HepG2 (cell line): ENCODE measurements around the gene ADRM1. TPM values are rescaled to one million over a fixed set of nuclear protein-coding genes. Genes with fewer than 3 reads are reported as not detected.
A peak's percentile ranks its signal among the peaks of the same experiment; 100 is the strongest.

Experiments
- ATF7 ChIP-seq, 2 experiments: fragments of 450-650 bp in 1 of 2; sonication (generic) in 1 of 2; formaldehyde crosslinking in 1 of 2; IDR thresholded peaks; 2 replicates each; pipeline versions ENCODE4 v1.4.0 to v1.6.1; 2016 to 2020; ENCODE audit warnings: antibody characterized with exemption in 1 of 2, mild to moderate bottlenecking in 1 of 2, missing genetic modification reagents in 1 of 2
- GABPB1 ChIP-seq: IDR thresholded peaks from 2 replicates; pipeline ENCODE4 v1.6.1; 2016; ENCODE audit warnings: mild to moderate bottlenecking, missing genetic modification reagents, moderate library complexity, missing compliant biosample characterization
- MYC ChIP-seq: sonication (generic); formaldehyde crosslinking; IDR thresholded peaks from 2 replicates; pipeline ENCODE4 v1.9.0; 2021; ENCODE audit warnings: missing genetic modification reagents, borderline replicate concordance
- NBN ChIP-seq: fragments of 450-650 bp; conservative IDR thresholded peaks from 2 replicates; pipeline ENCODE4 v1.6.1; 2017
- RAD51 ChIP-seq: fragments of 450-650 bp; IDR thresholded peaks from 2 replicates; pipeline ENCODE4 v1.6.1; 2016; ENCODE audit warnings: borderline replicate concordance
- RFX5 ChIP-seq: IDR thresholded peaks from 2 replicates; pipeline ENCODE4 v1.6.1; 2011; ENCODE audit warnings: low read depth, low read length, improper control_type of control experiment
- SATB2 ChIP-seq: sonication (generic); formaldehyde crosslinking; IDR thresholded peaks from 2 replicates; pipeline ENCODE4 v1.5.0; 2020; ENCODE audit warnings: missing genetic modification reagents
- SMC3 ChIP-seq: IDR thresholded peaks from 2 replicates; pipeline ENCODE4 v1.6.1; 2011; ENCODE audit warnings: low read length, improper control_type of control experiment
- SRSF1 ChIP-seq: fragments of 200-400 bp; formaldehyde crosslinking; optimal IDR thresholded peaks from 2 replicates; pipeline ENCODE3; 2017; ENCODE audit warnings: mild to moderate bottlenecking, low read depth, low read length, moderate library complexity
- TCF7 ChIP-seq: sonication (generic); IDR thresholded peaks from 2 replicates; pipeline ENCODE4 v1.6.1; 2016; ENCODE audit warnings: antibody characterized with exemption, low read depth
- ZBTB33 ChIP-seq: sonication (generic); formaldehyde crosslinking; IDR thresholded peaks from 2 replicates; pipeline ENCODE4 v1.4.0; 2020; ENCODE audit warnings: missing genetic modification reagents
- ZBTB37 ChIP-seq: sonication (generic); formaldehyde crosslinking; IDR thresholded peaks from 2 replicates; pipeline ENCODE4 v1.4.0; 2020; ENCODE audit warnings: mild to moderate bottlenecking, missing genetic modification reagents
- ZFY ChIP-seq: sonication (generic); formaldehyde crosslinking; IDR thresholded peaks from 2 replicates; pipeline ENCODE4 v1.4.0; 2020; ENCODE audit warnings: missing genetic modification reagents
- ZNF180 ChIP-seq: sonication (generic); formaldehyde crosslinking; IDR thresholded peaks from 2 replicates; pipeline ENCODE4 v1.4.0; 2020; ENCODE audit warnings: low read depth, missing genetic modification reagents, borderline replicate concordance
- ZNF225 ChIP-seq: sonication (generic); formaldehyde crosslinking; IDR thresholded peaks from 2 replicates; pipeline ENCODE4 v1.4.0; 2020; ENCODE audit warnings: mild to moderate bottlenecking, missing genetic modification reagents
- ZNF30 ChIP-seq: sonication (generic); formaldehyde crosslinking; IDR thresholded peaks from 2 replicates; pipeline ENCODE4 v1.5.0; 2020; ENCODE audit warnings: mild to moderate bottlenecking, missing genetic modification reagents
- ZNF44 ChIP-seq: sonication (generic); formaldehyde crosslinking; IDR thresholded peaks from 2 replicates; pipeline ENCODE4 v1.5.1; 2020; ENCODE audit warnings: mild to moderate bottlenecking, missing genetic modification reagents
- ZNF558 ChIP-seq: sonication (generic); formaldehyde crosslinking; IDR thresholded peaks from 2 replicates; pipeline ENCODE4 v1.9.0; 2022; ENCODE audit warnings: mild to moderate bottlenecking, missing genetic modification reagents, borderline replicate concordance
- ZNF678 ChIP-seq: sonication (generic); formaldehyde crosslinking; IDR thresholded peaks from 2 replicates; pipeline ENCODE4 v1.4.0; 2020; ENCODE audit warnings: mild to moderate bottlenecking, missing genetic modification reagents
- ZNF768 ChIP-seq: sonication (generic); formaldehyde crosslinking; IDR thresholded peaks from 2 replicates; pipeline ENCODE4 v1.4.0; 2020; ENCODE audit warnings: missing genetic modification reagents
- ZNF879 ChIP-seq: sonication (generic); formaldehyde crosslinking; IDR thresholded peaks from 2 replicates; pipeline ENCODE4 v1.8.1; 2023; ENCODE audit warnings: missing genetic modification reagents
- ZSCAN21 ChIP-seq: sonication (generic); formaldehyde crosslinking; IDR thresholded peaks from 2 replicates; pipeline ENCODE4 v1.8.0; 2022; ENCODE audit warnings: mild to moderate bottlenecking, missing genetic modification reagents, moderate library complexity, borderline replicate concordance
- polyA plus RNA-seq, 8 experiments: library from polyadenylated mRNA; depleted of rRNA in 3 of 8; stranded (reverse) in 7 of 8; unstranded in 1 of 8; fragments of >200 nt; fragmentation: Illumina TruSeq in 4 of 8; extraction: Trizol in 4 of 8; gene quantifications; 2 replicates each; pipeline versions ENCODE4 v1.2.1 to v1.2.3, GENCODE V29; 2011 to 2016; ENCODE audit warnings: low read depth in 4 of 8, missing spikeins in 1 of 8, mixed read lengths in 1 of 8; ENCODE audit not compliant: insufficient read depth in 1 of 8
- total RNA-seq, 5 experiments: library from RNA; depleted of rRNA; stranded (reverse); fragments of >200 nt; fragmentation: Illumina TruSeq; extraction: Trizol; gene quantifications; 2 replicates each; pipeline ENCODE4 v1.2.3, GENCODE V29; 2016; ENCODE audit warnings: low read depth in 1 of 5
- TF ChIP-seq, protein P1 (sequence below): sonication (generic); formaldehyde crosslinking; IDR thresholded peaks from 2 replicates; pipeline ENCODE4 v1.4.0; 2020; ENCODE audit warnings: missing genetic modification reagents, borderline replicate concordance
- TF ChIP-seq, protein P2 (sequence below): IDR thresholded peaks from 2 replicates; pipeline ENCODE4 v1.6.1; 2016; ENCODE audit warnings: low read depth

ADRM1 gene
- total and polyA plus RNA-seq, 2 of the 13 experiments (the other 11 are each of a cell fraction or from before 2014, with no cell fraction given): 92.9 to 154 TPM

DNA sequence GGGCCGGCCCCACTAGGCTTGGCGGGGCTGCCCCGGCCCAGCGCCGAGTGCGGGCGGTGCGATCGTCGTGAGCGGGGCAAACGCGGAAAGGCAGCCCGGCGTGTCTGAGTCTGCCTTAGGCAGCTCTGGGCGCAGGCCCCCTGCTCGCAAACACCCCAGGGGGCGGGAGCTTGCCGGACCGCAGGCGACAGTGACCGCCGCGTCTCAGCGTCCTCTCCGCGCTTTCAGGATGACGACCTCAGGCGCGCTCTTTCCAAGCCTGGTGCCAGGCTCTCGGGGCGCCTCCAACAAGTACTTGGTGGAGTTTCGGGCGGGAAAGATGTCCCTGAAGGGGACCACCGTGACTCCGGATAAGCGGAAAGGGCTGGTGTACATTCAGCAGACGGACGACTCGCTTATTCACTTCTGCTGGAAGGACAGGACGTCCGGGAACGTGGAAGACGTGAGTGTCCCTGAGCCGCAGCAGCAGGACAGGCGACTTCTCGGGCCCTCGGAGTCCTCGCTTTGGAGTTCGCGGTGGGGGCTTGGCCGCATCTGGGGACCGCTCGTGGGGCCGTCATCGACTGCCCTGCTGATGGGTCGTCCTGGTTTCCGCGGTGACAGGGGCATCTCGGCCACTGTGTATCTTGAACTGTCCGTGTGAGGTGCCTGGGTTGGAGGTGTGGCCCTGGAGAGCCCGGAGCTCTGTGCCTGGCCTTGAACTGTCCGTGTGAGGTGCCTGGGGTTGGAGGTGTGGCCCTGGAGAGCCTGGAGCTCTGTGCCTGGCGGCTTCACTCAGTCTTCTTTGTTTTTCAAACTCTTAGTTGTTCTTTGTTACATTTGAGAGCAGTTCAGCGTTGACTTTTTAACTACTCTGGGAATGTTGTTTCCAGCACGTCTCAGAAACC, 786 bp downstream of the ADRM1 start (continued):
- TF ChIP-seq, protein P1, sequence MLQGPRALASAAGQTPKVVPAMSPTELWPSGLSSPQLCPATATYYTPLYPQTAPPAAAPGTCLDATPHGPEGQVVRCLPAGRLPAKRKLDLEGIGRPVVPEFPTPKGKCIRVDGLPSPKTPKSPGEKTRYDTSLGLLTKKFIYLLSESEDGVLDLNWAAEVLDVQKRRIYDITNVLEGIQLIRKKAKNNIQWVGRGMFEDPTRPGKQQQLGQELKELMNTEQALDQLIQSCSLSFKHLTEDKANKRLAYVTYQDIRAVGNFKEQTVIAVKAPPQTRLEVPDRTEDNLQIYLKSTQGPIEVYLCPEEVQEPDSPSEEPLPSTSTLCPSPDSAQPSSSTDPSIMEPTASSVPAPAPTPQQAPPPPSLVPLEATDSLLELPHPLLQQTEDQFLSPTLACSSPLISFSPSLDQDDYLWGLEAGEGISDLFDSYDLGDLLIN (CRISPR knock-in tag): no peak
- TF ChIP-seq ZSCAN21 (CRISPR knock-in tag): no peak; the same call in 1 of the 2 replicates
- TF ChIP-seq ZFY: no peak; the same call in 1 of the 2 replicates
- no peak for TF ChIP-seq ZBTB33 (CRISPR knock-in tag)
- TF ChIP-seq ZNF678: no peak
- peak; percentile 10; the same call in 1 of the 2 replicates for TF ChIP-seq ZNF768
- TF ChIP-seq ZNF558: 0 out of 2 replicates have a peak, but pooled peaks have one; percentile 74
- TF ChIP-seq MYC (CRISPR knock-in tag): 0 out of 2 replicates have a peak, but pooled peaks have one; percentile 4
- TF ChIP-seq ZNF879 (CRISPR knock-in tag): no peak; the same call in 1 of the 2 replicates
- TF ChIP-seq SRSF1: no peak
- no peak for TF ChIP-seq ZBTB37
- no peak for TF ChIP-seq RAD51
- no peak for TF ChIP-seq ATF7 (IDR thresholded peaks at IDR 0.05)
- no peak; the same call in 1 of the 2 replicates for TF ChIP-seq ATF7 (CRISPR knock-in tag; IDR thresholded peaks at IDR 0.05)
- TF ChIP-seq SMC3: no peak
- TF ChIP-seq, protein P2, sequence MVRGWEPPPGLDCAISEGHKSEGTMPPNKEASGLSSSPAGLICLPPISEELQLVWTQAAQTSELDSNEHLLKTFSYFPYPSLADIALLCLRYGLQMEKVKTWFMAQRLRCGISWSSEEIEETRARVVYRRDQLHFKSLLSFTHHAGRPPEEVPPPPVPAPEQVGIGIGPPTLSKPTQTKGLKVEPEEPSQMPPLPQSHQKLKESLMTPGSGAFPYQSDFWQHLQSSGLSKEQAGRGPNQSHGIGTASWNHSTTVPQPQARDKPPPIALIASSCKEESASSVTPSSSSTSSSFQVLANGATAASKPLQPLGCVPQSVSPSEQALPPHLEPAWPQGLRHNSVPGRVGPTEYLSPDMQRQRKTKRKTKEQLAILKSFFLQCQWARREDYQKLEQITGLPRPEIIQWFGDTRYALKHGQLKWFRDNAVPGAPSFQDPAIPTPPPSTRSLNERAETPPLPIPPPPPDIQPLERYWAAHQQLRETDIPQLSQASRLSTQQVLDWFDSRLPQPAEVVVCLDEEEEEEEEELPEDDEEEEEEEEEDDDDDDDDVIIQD (CRISPR knock-in tag): 0 out of 2 replicates have a peak, but pooled peaks have one; percentile 37
- TF ChIP-seq NBN: no peak
- no peak for TF ChIP-seq ZNF30 (CRISPR knock-in tag)
- TF ChIP-seq GABPB1 (CRISPR knock-in tag): peak; percentile 70; the same call in 1 of the 2 replicates
- TF ChIP-seq SATB2 (CRISPR knock-in tag): no peak
- peak; percentile 64; the same call in 1 of the 2 replicates for TF ChIP-seq ZNF225
- no peak for TF ChIP-seq ZNF44 (CRISPR knock-in tag)
- no peak for TF ChIP-seq RFX5
- peak; percentile 62; the same call in 1 of the 2 replicates for TF ChIP-seq ZNF180 (CRISPR knock-in tag)
- no peak for TF ChIP-seq TCF7
